ENCODE data around the gene CAPN3.

DNA sequence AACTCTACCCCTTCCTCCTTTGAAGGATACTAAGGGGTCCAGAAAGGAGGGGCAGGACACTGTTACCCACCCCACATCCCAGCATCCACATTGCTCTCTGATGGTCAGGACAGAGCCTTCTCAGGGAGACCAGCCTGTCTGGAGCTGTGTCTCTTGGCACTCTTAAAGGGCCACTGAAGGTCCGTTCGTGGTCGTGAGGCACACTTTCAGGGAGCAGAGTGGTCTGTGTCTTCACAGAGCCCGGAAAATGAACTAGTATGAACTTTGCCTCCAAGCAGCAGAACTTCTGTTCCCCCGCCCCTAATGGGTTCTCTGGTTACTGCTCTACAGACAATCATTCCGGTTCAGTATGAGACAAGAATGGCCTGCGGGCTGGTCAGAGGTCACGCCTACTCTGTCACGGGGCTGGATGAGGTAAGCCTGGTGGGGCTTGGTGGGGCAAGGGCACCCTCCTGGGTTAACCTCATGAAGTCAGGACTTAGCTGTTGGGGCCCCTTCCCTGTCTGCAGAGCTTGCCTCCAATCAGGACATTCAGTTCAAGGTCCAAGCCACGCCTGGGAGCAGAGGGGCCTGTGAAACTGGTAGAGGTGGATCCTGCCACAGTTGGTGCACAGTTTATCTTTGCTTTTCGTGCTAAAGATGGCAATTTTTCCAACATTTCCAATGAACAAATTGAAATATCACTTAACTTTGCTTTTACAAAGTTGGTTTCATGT lies 33.2 kb downstream of the CAPN3 start:
- TF ChIP-seq GATA3 (IDR thresholded peaks at IDR 0.05; ENCODE audit: low read depth, low read length) (no peak), GATA2 (IDR thresholded peaks at IDR 0.05; ENCODE audit: low read depth, low read length) (no peak)

Data from SH-SY5Y (cell line).